HEK293 (cell line): Measurements from ENCODE around the gene OVCH2.
A peak's percentile ranks its signal among the peaks of the same experiment; 100 is the strongest.

Source experiments
- CTCF ChIA-PET: fragments of 350-600 bp; formaldehyde crosslinking; extraction: SDS; loops from one replicate; lab custom pipeline; 2021; ENCODE audit warnings: antibody characterized with exemption; lab: Yijun Ruan, JAX
- POLR2A ChIA-PET: fragments of 300-600 bp; formaldehyde crosslinking; extraction: SDS; loops from one replicate; lab custom pipeline; 2020; ENCODE audit warnings: antibody characterized with exemption, inconsistent platforms; lab: Yijun Ruan, JAX
- H3K27ac ChIP-seq: fragments of 200-500 bp; sonication (Bioruptor generic); 2 replicates; pipeline ENCODE4 v1.5.1; 2014; ENCODE audit warnings: low read depth, low read length, control low read depth, inconsistent platforms; ENCODE audit errors: extremely low read depth
- H3K36me3 ChIP-seq, 2 experiments: fragments of 200-500 bp in 1 of 2; sonication (Bioruptor generic) in 1 of 2; 1 replicate in 1 of 2; 2 replicates in 1 of 2; pipeline ENCODE4 v1.5.1; 2014 to 2017; ENCODE audit warnings: inconsistent platforms in 2 of 2, low read length in 2 of 2; ENCODE audit not compliant: control insufficient read depth in 2 of 2, insufficient read depth in 1 of 2
- H3K4me1 ChIP-seq: fragments of 200-500 bp; sonication (Bioruptor generic); 2 replicates; pipeline ENCODE4 v1.5.1; 2014; ENCODE audit warnings: mild to moderate bottlenecking, low read length, inconsistent platforms; ENCODE audit not compliant: control insufficient read depth, insufficient read depth
- H3K4me3 ChIP-seq: 2 replicates; pipeline ENCODE4 v1.5.1; 2011; ENCODE audit warnings: low read depth, mild to moderate bottlenecking, control low read depth, low read length, moderate library complexity
- H3K9me3 ChIP-seq: fragments of 200-500 bp; sonication (Bioruptor generic); 2 replicates; pipeline ENCODE4 v1.5.1; 2014; ENCODE audit warnings: low read depth, low read length, inconsistent platforms; ENCODE audit not compliant: control insufficient read depth, insufficient read depth
- EGR2 ChIP-seq: fragments of 450-650 bp; formaldehyde crosslinking; IDR thresholded peaks from 2 replicates; pipeline ENCODE4 v1.5.1; 2016; ENCODE audit warnings: low read depth, missing biosample characterization, missing genetic modification characterization
- ELK4 ChIP-seq: IDR thresholded peaks from 2 replicates; pipeline ENCODE4 v1.6.1; 2011; ENCODE audit warnings: mild to moderate bottlenecking, low read depth, low read length, borderline replicate concordance
- TRIM28 ChIP-seq: IDR thresholded peaks from 2 replicates; pipeline ENCODE4 v1.6.1; 2011; ENCODE audit warnings: low read length, control low read depth, borderline replicate concordance
- ZFHX2 ChIP-seq: fragments of 450-650 bp; formaldehyde crosslinking; conservative IDR thresholded peaks from 2 replicates; pipeline ENCODE4 v1.5.1; 2016; ENCODE audit warnings: missing biosample characterization, missing genetic modification characterization
- ZFP37 ChIP-seq: fragments of 450-650 bp; formaldehyde crosslinking; IDR thresholded peaks from 2 replicates; pipeline ENCODE4 v1.5.1; 2016; ENCODE audit warnings: missing biosample characterization, missing genetic modification characterization
- ZNF2 ChIP-seq: fragments of 450-650 bp; formaldehyde crosslinking; IDR thresholded peaks from 2 replicates; pipeline ENCODE4 v1.5.1; 2016; ENCODE audit warnings: missing biosample characterization, missing genetic modification characterization
- ZNF335 ChIP-seq: fragments of 450-650 bp; formaldehyde crosslinking; conservative IDR thresholded peaks from 2 replicates; pipeline ENCODE4 v1.5.1; 2016; ENCODE audit warnings: missing biosample characterization, missing genetic modification characterization
- ZNF571 ChIP-seq: fragments of 450-650 bp; formaldehyde crosslinking; IDR thresholded peaks from 2 replicates; pipeline ENCODE4 v1.5.0; 2017; ENCODE audit warnings: missing biosample characterization, missing genetic modification characterization
- ZXDB ChIP-seq: fragments of 450-650 bp; formaldehyde crosslinking; IDR thresholded peaks from 2 replicates; pipeline ENCODE4 v1.5.1; 2016; ENCODE audit warnings: missing biosample characterization, missing genetic modification characterization
- TF ChIP-seq, protein P1 (sequence below): fragments of 450-650 bp; formaldehyde crosslinking; IDR thresholded peaks from 2 replicates; pipeline ENCODE4 v1.5.1; 2016; ENCODE audit warnings: missing biosample characterization, missing genetic modification characterization
- TF ChIP-seq, protein P2 (sequence below): fragments of 450-650 bp; formaldehyde crosslinking; IDR thresholded peaks from 2 replicates; pipeline ENCODE4 v1.5.1; 2017; ENCODE audit warnings: missing biosample characterization, missing genetic modification characterization
- TF ChIP-seq, protein P3 (sequence below): fragments of 450-650 bp; formaldehyde crosslinking; IDR thresholded peaks from 2 replicates; pipeline ENCODE4 v1.5.1; 2016; ENCODE audit warnings: missing biosample characterization, missing genetic modification characterization
- TF ChIP-seq, protein P4 (sequence below): fragments of 450-650 bp; formaldehyde crosslinking; IDR thresholded peaks from 2 replicates; pipeline ENCODE4 v1.5.1; 2016; ENCODE audit warnings: missing biosample characterization, missing genetic modification characterization

The OVCH2 gene

GRCh38 chr11:7714786-7715185 is 8.5 kb upstream of the OVCH2 start:
- no peak overlapping the region for H3K4me3 ChIP-seq
- H3K9me3 ChIP-seq: no peaks in the 10 kb centered on the region
- ChIA-PET POLR2A (no interaction called here), CTCF (no interaction called here)
- H3K36me3 ChIP-seq: no peaks in the 10 kb centered on the region
- no peaks in the 10 kb centered on the region for H3K4me1 ChIP-seq
- H3K27ac ChIP-seq: no peak overlapping the region
- TF ChIP-seq ELK4 (no peak), ZNF2 (tag by site-specific recombination) (no peak), ZNF571 (no peak), ZXDB (no peak)

DNA sequence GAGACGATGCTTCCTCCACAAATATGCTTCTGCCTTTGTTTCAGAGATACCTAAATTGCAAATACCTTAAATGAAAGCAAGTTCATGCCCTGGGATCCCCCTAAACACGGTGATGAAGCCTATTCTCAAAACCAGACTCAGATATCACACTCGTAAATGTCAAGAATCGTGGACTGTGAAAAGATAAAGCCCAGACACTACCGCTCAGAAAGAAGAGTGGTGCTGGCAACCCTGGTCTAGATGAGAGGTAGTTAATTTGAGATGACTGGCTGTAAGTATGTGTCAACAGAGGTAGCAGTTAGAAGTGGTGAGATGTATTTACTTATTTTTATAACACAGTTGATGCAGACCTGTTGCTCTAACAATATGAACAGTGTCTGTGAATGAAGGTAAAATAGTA is 2.5 kb downstream of the OVCH2 start:
- Histone ChIP-seq H3K36me3 (no peaks in the 10 kb centered on the region), H3K4me3 (no peak overlapping the region), H3K4me1 (no peaks in the 10 kb centered on the region), H3K9me3 (no peaks in the 10 kb centered on the region), H3K27ac (no peak overlapping the region)
- TF ChIP-seq, protein P1, sequence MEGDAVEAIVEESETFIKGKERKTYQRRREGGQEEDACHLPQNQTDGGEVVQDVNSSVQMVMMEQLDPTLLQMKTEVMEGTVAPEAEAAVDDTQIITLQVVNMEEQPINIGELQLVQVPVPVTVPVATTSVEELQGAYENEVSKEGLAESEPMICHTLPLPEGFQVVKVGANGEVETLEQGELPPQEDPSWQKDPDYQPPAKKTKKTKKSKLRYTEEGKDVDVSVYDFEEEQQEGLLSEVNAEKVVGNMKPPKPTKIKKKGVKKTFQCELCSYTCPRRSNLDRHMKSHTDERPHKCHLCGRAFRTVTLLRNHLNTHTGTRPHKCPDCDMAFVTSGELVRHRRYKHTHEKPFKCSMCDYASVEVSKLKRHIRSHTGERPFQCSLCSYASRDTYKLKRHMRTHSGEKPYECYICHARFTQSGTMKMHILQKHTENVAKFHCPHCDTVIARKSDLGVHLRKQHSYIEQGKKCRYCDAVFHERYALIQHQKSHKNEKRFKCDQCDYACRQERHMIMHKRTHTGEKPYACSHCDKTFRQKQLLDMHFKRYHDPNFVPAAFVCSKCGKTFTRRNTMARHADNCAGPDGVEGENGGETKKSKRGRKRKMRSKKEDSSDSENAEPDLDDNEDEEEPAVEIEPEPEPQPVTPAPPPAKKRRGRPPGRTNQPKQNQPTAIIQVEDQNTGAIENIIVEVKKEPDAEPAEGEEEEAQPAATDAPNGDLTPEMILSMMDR: no peak
- TF ChIP-seq, protein P2, sequence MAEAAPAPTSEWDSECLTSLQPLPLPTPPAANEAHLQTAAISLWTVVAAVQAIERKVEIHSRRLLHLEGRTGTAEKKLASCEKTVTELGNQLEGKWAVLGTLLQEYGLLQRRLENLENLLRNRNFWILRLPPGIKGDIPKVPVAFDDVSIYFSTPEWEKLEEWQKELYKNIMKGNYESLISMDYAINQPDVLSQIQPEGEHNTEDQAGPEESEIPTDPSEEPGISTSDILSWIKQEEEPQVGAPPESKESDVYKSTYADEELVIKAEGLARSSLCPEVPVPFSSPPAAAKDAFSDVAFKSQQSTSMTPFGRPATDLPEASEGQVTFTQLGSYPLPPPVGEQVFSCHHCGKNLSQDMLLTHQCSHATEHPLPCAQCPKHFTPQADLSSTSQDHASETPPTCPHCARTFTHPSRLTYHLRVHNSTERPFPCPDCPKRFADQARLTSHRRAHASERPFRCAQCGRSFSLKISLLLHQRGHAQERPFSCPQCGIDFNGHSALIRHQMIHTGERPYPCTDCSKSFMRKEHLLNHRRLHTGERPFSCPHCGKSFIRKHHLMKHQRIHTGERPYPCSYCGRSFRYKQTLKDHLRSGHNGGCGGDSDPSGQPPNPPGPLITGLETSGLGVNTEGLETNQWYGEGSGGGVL (tag by site-specific recombination): no peak
- TF ChIP-seq ZNF335 (tag by site-specific recombination): no peak
- CTCF ChIA-PET: no interaction called here
- POLR2A ChIA-PET: no interaction called here

DNA sequence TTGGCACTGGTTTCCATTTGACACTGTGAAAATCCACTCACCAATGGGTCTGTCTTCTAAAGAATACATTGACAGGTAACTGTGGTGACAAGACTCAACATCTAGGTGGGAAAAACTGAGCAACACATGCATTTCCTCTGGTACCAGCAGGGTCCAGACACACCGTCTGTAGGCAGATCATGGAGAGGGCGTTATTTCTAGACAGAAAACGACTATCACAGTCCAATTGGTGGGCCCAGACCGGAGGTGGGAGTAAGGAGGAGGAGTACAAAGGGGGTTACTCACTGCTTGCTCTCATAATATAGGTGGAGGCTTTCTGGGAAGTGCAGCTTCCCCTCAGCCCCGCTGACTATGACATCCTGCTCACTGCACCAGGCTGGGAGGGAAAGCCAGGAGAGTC is 9.9 kb downstream of the OVCH2 start:
- peak; percentile 29; the same call in 1 of the 2 replicates for TF ChIP-seq EGR2 (tag by site-specific recombination)
- TF ChIP-seq ZFP37 (tag by site-specific recombination): no peak
- peak; percentile 44 for TF ChIP-seq ZFHX2 (tag by site-specific recombination)
- TF ChIP-seq, all 188 proteins: peak for 2
- ChIA-PET CTCF (interaction anchor here (1.6 to 3.1 kb wide), 4 partner anchors 9 to 597 kb away, joined by 3 to 19 read pairs (median 6); no protein-coding TSS in a partner anchor), POLR2A (no interaction called here)
- H3K4me1 ChIP-seq: no peaks in the 10 kb centered on the region; the same call in 1 of the 2 replicates
- H3K4me3 ChIP-seq: no peak overlapping the region
- no peaks in the 10 kb centered on the region for H3K9me3 ChIP-seq
- no peaks in the 10 kb centered on the region for H3K36me3 ChIP-seq
- no peak overlapping the region for H3K27ac ChIP-seq

DNA sequence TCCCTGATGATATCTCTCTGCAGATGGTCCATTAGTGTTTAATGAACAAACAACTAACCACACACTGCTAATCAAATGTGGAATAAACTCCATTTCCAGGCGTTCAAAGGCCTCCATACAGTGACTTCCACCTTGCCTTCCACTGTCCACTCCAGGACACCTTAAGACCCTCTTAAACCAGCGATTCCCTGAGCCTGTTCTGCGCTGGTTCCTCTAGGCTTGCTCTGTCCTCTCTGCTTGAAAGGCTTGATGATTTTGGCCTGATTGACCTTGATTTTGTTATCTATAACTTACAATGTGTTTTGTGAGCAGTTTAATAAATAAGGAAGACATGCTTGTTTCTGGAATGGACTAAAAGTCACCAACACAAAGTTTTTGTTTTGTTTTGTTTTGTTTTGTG is 12.0 kb downstream of the OVCH2 start:
- H3K4me1 ChIP-seq: no peaks in the 10 kb centered on the region; the same call in none of the 2 replicates
- ChIA-PET POLR2A (no interaction called here), CTCF (interaction anchor here (0.6 to 3.1 kb wide), 9 partner anchors 8 to 1379 kb away, joined by 3 to 19 read pairs (median 5); partner anchors contain the start of gene OR2AG1)
- TF ChIP-seq, protein P3, sequence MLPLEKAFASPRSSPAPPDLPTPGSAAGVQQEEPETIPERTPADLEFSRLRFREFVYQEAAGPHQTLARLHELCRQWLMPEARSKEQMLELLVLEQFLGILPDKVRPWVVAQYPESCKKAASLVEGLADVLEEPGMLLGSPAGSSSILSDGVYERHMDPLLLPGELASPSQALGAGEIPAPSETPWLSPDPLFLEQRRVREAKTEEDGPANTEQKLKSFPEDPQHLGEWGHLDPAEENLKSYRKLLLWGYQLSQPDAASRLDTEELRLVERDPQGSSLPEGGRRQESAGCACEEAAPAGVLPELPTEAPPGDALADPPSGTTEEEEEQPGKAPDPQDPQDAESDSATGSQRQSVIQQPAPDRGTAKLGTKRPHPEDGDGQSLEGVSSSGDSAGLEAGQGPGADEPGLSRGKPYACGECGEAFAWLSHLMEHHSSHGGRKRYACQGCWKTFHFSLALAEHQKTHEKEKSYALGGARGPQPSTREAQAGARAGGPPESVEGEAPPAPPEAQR: no peak
- TF ChIP-seq TRIM28: no peak
- TF ChIP-seq, protein P4, sequence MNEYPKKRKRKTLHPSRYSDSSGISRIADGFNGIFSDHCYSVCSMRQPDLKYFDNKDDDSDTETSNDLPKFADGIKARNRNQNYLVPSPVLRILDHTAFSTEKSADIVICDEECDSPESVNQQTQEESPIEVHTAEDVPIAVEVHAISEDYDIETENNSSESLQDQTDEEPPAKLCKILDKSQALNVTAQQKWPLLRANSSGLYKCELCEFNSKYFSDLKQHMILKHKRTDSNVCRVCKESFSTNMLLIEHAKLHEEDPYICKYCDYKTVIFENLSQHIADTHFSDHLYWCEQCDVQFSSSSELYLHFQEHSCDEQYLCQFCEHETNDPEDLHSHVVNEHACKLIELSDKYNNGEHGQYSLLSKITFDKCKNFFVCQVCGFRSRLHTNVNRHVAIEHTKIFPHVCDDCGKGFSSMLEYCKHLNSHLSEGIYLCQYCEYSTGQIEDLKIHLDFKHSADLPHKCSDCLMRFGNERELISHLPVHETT: no peak
- H3K4me3 ChIP-seq: no peak overlapping the region
- no peaks in the 10 kb centered on the region for H3K9me3 ChIP-seq
- no peak overlapping the region for H3K27ac ChIP-seq
- H3K36me3 ChIP-seq: no peaks in the 10 kb centered on the region
